H1 (cell line): ENCODE results near the gene SLC6A18. TPM values are rescaled to one million over a fixed set of nuclear protein-coding genes. Genes with fewer than 3 reads are reported as not detected.

Experiments
- polyA plus RNA-seq, 7 experiments: library from polyadenylated mRNA; depleted of rRNA in 3 of 7; stranded (reverse) in 5 of 7; unstranded in 2 of 7; fragments of >200 nt in 5 of 7; fragments of 200-250 nt in 2 of 7; gene quantifications; 1 replicate in 5 of 7; 2 replicates in 1 of 7; 4 replicates in 1 of 7; pipeline versions ENCODE4 v1.2.1 to v1.2.3, GENCODE V29; 2011 to 2013; ENCODE audit warnings: missing spikeins in 2 of 7, mixed read lengths in 2 of 7
- total RNA-seq: library from RNA; stranded (reverse); fragmentation: NEBNext Ultra II Directional; extraction: Animal tissue kit (Norgen Biotek cat#: 25700); gene quantifications from 2 replicates; pipeline ENCODE4 v1.2.1, GENCODE V29; 2021

Gene SLC6A18
- total and polyA plus RNA-seq, 2 of the 8 experiments (the other 6 are each of a cell fraction or from before 2014, with no cell fraction given) = not detected

Other genes starting within 250 kb of the SLC6A18 start
- gene NKD2, start 216.6 kb upstream of the SLC6A18 start, total RNA-seq = 6.3 and 7.9 TPM in 2 replicates
- gene NKD2, start 216.6 kb upstream of the SLC6A18 start, polyA plus RNA-seq (2011; rRNA removed) = 5.5 and 7.8 TPM in 2 replicates
- gene SLC12A7, start 113.3 kb upstream of the SLC6A18 start, total RNA-seq = 38.6 and 39.7 TPM in 2 replicates
- 23.5 and 37.5 TPM in 2 replicates for gene SLC12A7, start 113.3 kb upstream of the SLC6A18 start, polyA plus RNA-seq (2011; rRNA removed)
- not detected in 2 replicates for gene SLC6A19, start 23.8 kb upstream of the SLC6A18 start, total RNA-seq
- gene SLC6A19, start 23.8 kb upstream of the SLC6A18 start, polyA plus RNA-seq (2011; rRNA removed) = 0.02 and 0.03 TPM in 2 replicates
- gene TERT, start 69.7 kb downstream of the SLC6A18 start, total RNA-seq = 21.0 and 23.1 TPM in 2 replicates
- gene TERT, start 69.7 kb downstream of the SLC6A18 start, polyA plus RNA-seq (2011; rRNA removed) = 13.1 and 23.0 TPM in 2 replicates
- gene CLPTM1L, start 119.7 kb downstream of the SLC6A18 start, total RNA-seq = 102 and 109 TPM in 2 replicates
- gene CLPTM1L, start 119.7 kb downstream of the SLC6A18 start, polyA plus RNA-seq (2011; rRNA removed) = 119 and 122 TPM in 2 replicates
- gene SLC6A3, start 220.1 kb downstream of the SLC6A18 start, total RNA-seq = 0.46 and 0.48 TPM in 2 replicates
- 0.86 and 0.91 TPM in 2 replicates for gene SLC6A3, start 220.1 kb downstream of the SLC6A18 start, polyA plus RNA-seq (2011; rRNA removed)